GM23338 (cell line): ENCODE results near the gene ABCB11. TPM values are rescaled to one million over a fixed set of nuclear protein-coding genes. Genes with fewer than 3 reads are reported as not detected.

Experiments used
- ATAC-seq: fragments of 200-7000 bp; cut with Tn5 transposase; 3 replicates; pipeline ENCODE4 v1.9.1; 2020
- DNase-seq: peaks from one replicate; pipeline ENCODE4 v3.0.0-alpha.2; 2015; ENCODE audit warnings: low spot score
- H2AFZ ChIP-seq: fragments of 200-600 bp; sonication (generic); 2 replicates; pipeline ENCODE4 v1.8.0; 2016; ENCODE audit warnings: antibody characterized with exemption, mild to moderate bottlenecking, moderate library complexity
- H3F3A ChIP-seq: fragments of 200-600 bp; sonication (generic); replicated peaks from 2 replicates; pipeline ENCODE4 v1.8.0; 2017; ENCODE audit warnings: antibody characterized with exemption, mixed run types, low read depth
- H3K27ac ChIP-seq: fragments of 200-600 bp; sonication (generic); 2 replicates; pipeline ENCODE4 v1.6.1; 2016; ENCODE audit warnings: low read depth
- H3K27me3 ChIP-seq: fragments of 200-600 bp; sonication (generic); 2 replicates; pipeline ENCODE4 v1.8.0; 2016; ENCODE audit warnings: mild to moderate bottlenecking, mixed run types, moderate library complexity; ENCODE audit not compliant: insufficient read depth
- H3K36me3 ChIP-seq: fragments of 200-600 bp; sonication (generic); 2 replicates; pipeline ENCODE4 v1.8.0; 2016; ENCODE audit warnings: mild to moderate bottlenecking; ENCODE audit not compliant: insufficient read depth
- H3K4me1 ChIP-seq: fragments of 200-600 bp; sonication (generic); 2 replicates; pipeline ENCODE4 v1.8.0; 2016; ENCODE audit warnings: mild to moderate bottlenecking, moderate library complexity; ENCODE audit not compliant: insufficient read depth
- H3K4me2 ChIP-seq: fragments of 200-600 bp; sonication (generic); 2 replicates; pipeline ENCODE4 v1.7.1; 2017; ENCODE audit warnings: mixed run types
- H3K4me3 ChIP-seq: fragments of 200-600 bp; sonication (generic); 2 replicates; pipeline ENCODE4 v1.6.1; 2016; ENCODE audit warnings: mixed run types
- H3K79me2 ChIP-seq: fragments of 200-600 bp; sonication (generic); replicated peaks from 2 replicates; pipeline ENCODE4 v1.8.0; 2017; ENCODE audit warnings: mild to moderate bottlenecking; ENCODE audit not compliant: insufficient read depth
- H3K9me2 ChIP-seq: fragments of 200-600 bp; sonication (generic); 2 replicates; pipeline ENCODE4 v1.8.0; 2017; ENCODE audit not compliant: insufficient read depth
- H4K20me1 ChIP-seq: fragments of 200-600 bp; sonication (generic); replicated peaks from 2 replicates; pipeline ENCODE4 v1.8.0; 2017; ENCODE audit warnings: mild to moderate bottlenecking; ENCODE audit not compliant: insufficient read depth
- H3K27ac Mint-ChIP-seq: 2 replicates; pipeline ENCODE4 v1.8.0; 2020; ENCODE audit warnings: inconsistent platforms, mild to moderate bottlenecking, moderate library complexity, mixed read lengths
- H3K27me3 Mint-ChIP-seq: 3 replicates; pipeline ENCODE4 v1.8.0; 2022; ENCODE audit warnings: low read depth, mild to moderate bottlenecking, moderate library complexity, mixed read lengths, inconsistent platforms; ENCODE audit not compliant: insufficient read depth, poor library complexity
- H3K36me3 Mint-ChIP-seq: 3 replicates; pipeline ENCODE4 v1.8.0; 2021; ENCODE audit warnings: low read depth, mild to moderate bottlenecking, inconsistent platforms, moderate library complexity, mixed read lengths
- H3K4me1 Mint-ChIP-seq: 3 replicates; pipeline ENCODE4 v1.8.0; 2020; ENCODE audit warnings: mild to moderate bottlenecking, inconsistent platforms, mixed read lengths
- H3K4me3 Mint-ChIP-seq: 3 replicates; pipeline ENCODE4 v1.8.0; 2021; ENCODE audit warnings: moderate library complexity, mild to moderate bottlenecking, inconsistent platforms, mixed read lengths
- H3K9me3 Mint-ChIP-seq: 3 replicates; pipeline ENCODE4 v1.8.0; 2020; ENCODE audit warnings: moderate library complexity, mild to moderate bottlenecking, inconsistent platforms, mixed read lengths
- CREB1 ChIP-seq: fragments of 250-450 bp; sonication (Bioruptor Pico); IDR thresholded peaks from 2 replicates; pipeline ENCODE4 v1.5.0; 2020; ENCODE audit warnings: low read depth, mild to moderate bottlenecking, moderate library complexity
- CTCF ChIP-seq, 2 experiments: fragments of 200-600 bp in 1 of 2; sonication (generic) in 1 of 2; conservative IDR thresholded peaks; 2 replicates each; pipeline versions ENCODE4 v1.5.1 to v1.6.1; 2016 to 2017; ENCODE audit warnings: antibody characterized with exemption in 2 of 2, low read depth in 2 of 2, mild to moderate bottlenecking in 2 of 2, moderate library complexity in 1 of 2
- EZH2 ChIP-seq: fragments of 200-600 bp; sonication (generic); IDR thresholded peaks from one replicate; pipeline ENCODE4 v1.8.0; 2017; ENCODE audit warnings: antibody characterized with exemption, mild to moderate bottlenecking, low read depth; ENCODE audit not compliant: unreplicated experiment
- EZH2phosphoT487 ChIP-seq: fragments of 200-600 bp; sonication (generic); IDR thresholded peaks from one replicate; pipeline ENCODE4 v1.8.1; 2018; ENCODE audit warnings: antibody characterized with exemption; ENCODE audit not compliant: unreplicated experiment
- JUNB ChIP-seq: IDR thresholded peaks from one replicate; pipeline ENCODE4 v1.6.1; 2016; ENCODE audit warnings: antibody characterized with exemption; ENCODE audit not compliant: unreplicated experiment
- NANOG ChIP-seq: IDR thresholded peaks from 2 replicates; pipeline ENCODE4 v1.6.1; 2016; ENCODE audit warnings: antibody characterized with exemption, borderline replicate concordance
- POLR2AphosphoS5 ChIP-seq: IDR thresholded peaks from 2 replicates; pipeline ENCODE4 v1.6.1; 2016; ENCODE audit warnings: antibody characterized with exemption, low read depth
- STAT1 ChIP-seq: IDR thresholded peaks from one replicate; pipeline ENCODE4 v1.6.1; 2016; ENCODE audit warnings: antibody characterized with exemption; ENCODE audit not compliant: unreplicated experiment
- ZNF114 ChIP-seq: fragments of 250-450 bp; sonication (Bioruptor Pico); IDR thresholded peaks from 2 replicates; pipeline ENCODE4 v1.5.0; 2020; ENCODE audit warnings: mild to moderate bottlenecking, moderate library complexity
- ZNF331 ChIP-seq: fragments of 250-450 bp; sonication (Bioruptor Pico); IDR thresholded peaks from 2 replicates; pipeline ENCODE4 v1.5.0; 2020; ENCODE audit warnings: low read depth, mild to moderate bottlenecking, moderate library complexity
- ZNF462 ChIP-seq: fragments of 250-450 bp; sonication (Bioruptor Pico); IDR thresholded peaks from 2 replicates; pipeline ENCODE4 v1.5.0; 2020; ENCODE audit warnings: mild to moderate bottlenecking, moderate library complexity
- polyA plus RNA-seq: library from polyadenylated mRNA; unstranded; fragments of >200 nt; fragmentation: Nextera tagmentation; extraction: Ambion mirVana; gene quantifications from 2 replicates; pipeline ENCODE4 v1.2.1, GENCODE V29; 2016
- total RNA-seq: library from RNA; depleted of rRNA; stranded (reverse); fragments of >200 nt; shearing (Covaris generic); gene quantifications from 2 replicates; pipeline ENCODE4 v1.2.3, GENCODE V29; 2014
- TF ChIP-seq, protein P1 (sequence below): IDR thresholded peaks from one replicate; pipeline ENCODE4 v1.6.1; 2018; ENCODE audit warnings: antibody characterized with exemption; ENCODE audit not compliant: unreplicated experiment
- TF ChIP-seq, protein P2 (sequence below): IDR thresholded peaks from 2 replicates; pipeline ENCODE4 v1.6.1; 2016; ENCODE audit warnings: antibody characterized with exemption

ABCB11 gene
- total and polyA plus RNA-seq, 2 experiments from 2014 or later = not detected

- no peaks in the 10 kb centered on the region for H3K9me3 Mint-ChIP-seq
- no peaks in the 10 kb centered on the region for H3K79me2 ChIP-seq
- no peaks in the 10 kb centered on the region for H3K36me3 Mint-ChIP-seq
- no peak for TF ChIP-seq EZH2phosphoT487
- TF ChIP-seq EZH2 = no peak
- TF ChIP-seq ZNF331 (CRISPR knock-in tag) = no peak
- no peak for TF ChIP-seq POLR2AphosphoS5
- TF ChIP-seq ZNF462 (CRISPR knock-in tag) = no peak
- TF ChIP-seq, protein P1, sequence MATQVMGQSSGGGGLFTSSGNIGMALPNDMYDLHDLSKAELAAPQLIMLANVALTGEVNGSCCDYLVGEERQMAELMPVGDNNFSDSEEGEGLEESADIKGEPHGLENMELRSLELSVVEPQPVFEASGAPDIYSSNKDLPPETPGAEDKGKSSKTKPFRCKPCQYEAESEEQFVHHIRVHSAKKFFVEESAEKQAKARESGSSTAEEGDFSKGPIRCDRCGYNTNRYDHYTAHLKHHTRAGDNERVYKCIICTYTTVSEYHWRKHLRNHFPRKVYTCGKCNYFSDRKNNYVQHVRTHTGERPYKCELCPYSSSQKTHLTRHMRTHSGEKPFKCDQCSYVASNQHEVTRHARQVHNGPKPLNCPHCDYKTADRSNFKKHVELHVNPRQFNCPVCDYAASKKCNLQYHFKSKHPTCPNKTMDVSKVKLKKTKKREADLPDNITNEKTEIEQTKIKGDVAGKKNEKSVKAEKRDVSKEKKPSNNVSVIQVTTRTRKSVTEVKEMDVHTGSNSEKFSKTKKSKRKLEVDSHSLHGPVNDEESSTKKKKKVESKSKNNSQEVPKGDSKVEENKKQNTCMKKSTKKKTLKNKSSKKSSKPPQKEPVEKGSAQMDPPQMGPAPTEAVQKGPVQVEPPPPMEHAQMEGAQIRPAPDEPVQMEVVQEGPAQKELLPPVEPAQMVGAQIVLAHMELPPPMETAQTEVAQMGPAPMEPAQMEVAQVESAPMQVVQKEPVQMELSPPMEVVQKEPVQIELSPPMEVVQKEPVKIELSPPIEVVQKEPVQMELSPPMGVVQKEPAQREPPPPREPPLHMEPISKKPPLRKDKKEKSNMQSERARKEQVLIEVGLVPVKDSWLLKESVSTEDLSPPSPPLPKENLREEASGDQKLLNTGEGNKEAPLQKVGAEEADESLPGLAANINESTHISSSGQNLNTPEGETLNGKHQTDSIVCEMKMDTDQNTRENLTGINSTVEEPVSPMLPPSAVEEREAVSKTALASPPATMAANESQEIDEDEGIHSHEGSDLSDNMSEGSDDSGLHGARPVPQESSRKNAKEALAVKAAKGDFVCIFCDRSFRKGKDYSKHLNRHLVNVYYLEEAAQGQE = no peak
- TF ChIP-seq ZNF114 (CRISPR knock-in tag) = no peak
- TF ChIP-seq JUNB = no peak
- TF ChIP-seq NANOG = no peak
- TF ChIP-seq CTCF (conservative IDR thresholded peaks at IDR 0.05; ENCODE audit: low read depth in 2 of 2) = no peak
- TF ChIP-seq, protein P2, sequence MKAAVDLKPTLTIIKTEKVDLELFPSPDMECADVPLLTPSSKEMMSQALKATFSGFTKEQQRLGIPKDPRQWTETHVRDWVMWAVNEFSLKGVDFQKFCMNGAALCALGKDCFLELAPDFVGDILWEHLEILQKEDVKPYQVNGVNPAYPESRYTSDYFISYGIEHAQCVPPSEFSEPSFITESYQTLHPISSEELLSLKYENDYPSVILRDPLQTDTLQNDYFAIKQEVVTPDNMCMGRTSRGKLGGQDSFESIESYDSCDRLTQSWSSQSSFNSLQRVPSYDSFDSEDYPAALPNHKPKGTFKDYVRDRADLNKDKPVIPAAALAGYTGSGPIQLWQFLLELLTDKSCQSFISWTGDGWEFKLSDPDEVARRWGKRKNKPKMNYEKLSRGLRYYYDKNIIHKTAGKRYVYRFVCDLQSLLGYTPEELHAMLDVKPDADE = no peak
- TF ChIP-seq CREB1 (CRISPR knock-in tag) = no peak
- no peak for TF ChIP-seq STAT1
- H3K4me1 Mint-ChIP-seq = peaks cover 4% of the 10 kb centered on the region; the same call in 2 of the 3 replicates
- no peak overlapping the region for H3K27ac Mint-ChIP-seq
- H3K27ac ChIP-seq = no peak overlapping the region
- H3K4me1 ChIP-seq = no peaks in the 10 kb centered on the region
- no peak overlapping the region for H3K4me2 ChIP-seq
- H3K9me2 ChIP-seq = peaks cover 5% of the 10 kb centered on the region; the same call in 1 of the 2 replicates
- no peaks in the 10 kb centered on the region for H4K20me1 ChIP-seq
- DNase-seq (no peak), ATAC-seq (no peak)
- no peaks in the 10 kb centered on the region; the same call in 1 of the 2 replicates for H3F3A ChIP-seq
- no peak overlapping the region for H2AFZ ChIP-seq
- no peaks in the 10 kb centered on the region for H3K27me3 Mint-ChIP-seq
- no peaks in the 10 kb centered on the region for H3K36me3 ChIP-seq
- no peak overlapping the region for H3K4me3 ChIP-seq
- no peaks in the 10 kb centered on the region for H3K27me3 ChIP-seq
- no peak overlapping the region for H3K4me3 Mint-ChIP-seq
Observed at GRCh38 chr2:168974428-168974827, 56.7 kb downstream of the ABCB11 start.
